BJ (cell line): ENCODE results near the gene SBNO2. TPM values are rescaled to one million over a fixed set of nuclear protein-coding genes. Genes with fewer than 3 reads are reported as not detected.

Source experiments
- CTCF ChIA-PET: fragments of 350-600 bp; formaldehyde crosslinking; extraction: SDS; loops from one replicate; lab custom pipeline; 2021; ENCODE audit warnings: antibody characterized with exemption, inconsistent platforms; lab: Yijun Ruan, JAX
- POLR2A ChIA-PET: fragments of 300-600 bp; sonication (Branson Sonifier 250); formaldehyde crosslinking; extraction: SDS; loops from one replicate; lab custom pipeline; 2021; ENCODE audit warnings: antibody characterized with exemption; lab: Charles Lee
- DNase-seq: peaks from one replicate; pipeline ENCODE4 v3.0.0-alpha.2; 2011; ENCODE audit warnings: low read depth
- H3K27me3 ChIP-seq: 2 replicates; pipeline ENCODE4 v1.6.0; 2011; ENCODE audit warnings: low read length; ENCODE audit not compliant: control insufficient read depth, insufficient read depth
- H3K36me3 ChIP-seq: 2 replicates; pipeline ENCODE4 v1.5.1; 2011; ENCODE audit warnings: low read length; ENCODE audit not compliant: control insufficient read depth, insufficient read depth
- H3K4me3 ChIP-seq: 2 replicates; pipeline ENCODE4 v1.5.1; 2011; ENCODE audit warnings: low read depth, mild to moderate bottlenecking, control low read depth, low read length
- CTCF ChIP-seq: IDR thresholded peaks from 2 replicates; pipeline ENCODE4 v1.5.1; 2011; ENCODE audit warnings: low read depth, mild to moderate bottlenecking, control low read depth, inconsistent platforms, low read length, moderate library complexity; ENCODE audit not compliant: insufficient read depth
- polyA plus RNA-seq: library from polyadenylated mRNA; depleted of rRNA; stranded (reverse); fragments of >200 nt; gene quantifications from 2 replicates; pipeline ENCODE4 v1.2.3, GENCODE V29; 2011

Gene SBNO2
- polyA plus RNA-seq, 1 experiment: 26.1 TPM

DNA sequence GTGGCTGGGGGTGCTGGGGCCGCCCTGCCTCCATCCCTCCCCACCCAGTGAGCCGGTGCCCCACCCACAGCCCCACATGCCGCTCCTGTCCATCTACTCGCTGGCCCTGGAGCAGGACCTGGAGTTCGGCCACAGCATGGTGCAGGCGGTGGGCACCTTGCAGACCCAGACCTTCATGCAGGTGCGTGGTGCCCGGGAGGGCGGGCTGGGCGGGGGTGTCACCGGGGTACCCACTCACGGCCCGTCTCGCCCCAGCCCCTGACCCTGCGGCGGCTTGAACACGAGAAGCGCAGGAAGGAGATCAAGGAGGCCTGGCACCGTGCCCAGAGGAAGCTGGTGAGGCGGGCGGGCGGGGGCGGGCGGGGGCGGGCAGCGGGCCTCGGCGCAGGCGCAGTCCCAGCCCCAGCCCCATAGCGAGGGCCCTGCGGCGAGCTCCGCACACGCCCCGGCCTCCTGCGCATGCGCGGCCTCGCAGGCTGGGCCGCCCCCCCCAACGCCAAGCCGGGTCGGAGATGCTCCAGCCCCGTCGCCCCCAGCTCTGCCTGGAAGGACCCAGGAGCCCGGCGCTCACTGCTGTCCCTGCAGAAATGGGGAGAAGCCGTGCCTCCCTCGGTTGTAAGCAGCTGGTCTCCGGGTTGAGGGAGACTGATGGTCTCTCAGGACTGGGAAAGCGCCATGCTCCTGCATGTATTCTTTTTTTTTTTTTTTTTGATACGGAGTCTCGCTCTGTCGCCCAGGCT lies 99.4 kb downstream of the SBNO2 start:
- DNase-seq: no peak
- Histone ChIP-seq H3K4me3 (no peak overlapping the region), H3K36me3 (no peaks in the 10 kb centered on the region), H3K27me3 (peaks cover 6% of the 10 kb centered on the region)
- CTCF ChIA-PET: interaction anchor here (2.2 kb wide), 1 partner anchor 10 kb away, joined by 10 read pairs; no protein-coding TSS in a partner anchor
- TF ChIP-seq CTCF: no peak
- POLR2A ChIA-PET: no interaction called here

DNA sequence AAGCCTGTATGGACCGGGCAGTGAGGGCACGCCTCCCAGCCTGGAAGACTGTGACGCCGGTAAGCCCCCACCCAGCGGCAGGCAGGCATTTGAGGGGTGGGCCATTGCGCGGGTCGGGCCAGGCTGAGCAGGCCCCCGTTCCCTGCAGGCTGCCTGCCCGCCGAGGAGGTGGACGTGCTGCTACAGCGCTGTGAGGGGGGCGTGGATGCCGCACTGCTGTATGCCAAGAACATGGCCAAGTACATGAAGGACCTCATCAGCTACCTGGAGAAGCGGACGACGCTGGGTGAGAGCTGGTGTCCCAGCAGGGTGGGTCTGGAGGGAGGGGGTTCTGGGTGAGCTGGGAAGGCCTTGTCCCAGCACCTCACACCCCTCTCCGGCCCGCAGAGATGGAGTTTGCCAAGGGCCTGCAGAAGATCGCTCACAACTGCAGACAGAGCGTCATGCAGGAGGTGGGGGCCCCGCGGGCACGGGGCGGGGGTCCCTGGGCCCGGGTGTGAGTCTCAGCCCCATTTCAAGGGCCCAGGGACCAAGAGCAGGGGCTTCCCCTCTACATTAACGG lies 100.0 kb downstream of the SBNO2 start:
- Histone ChIP-seq H3K27me3 (peaks cover 6% of the 10 kb centered on the region), H3K4me3 (no peak overlapping the region), H3K36me3 (no peaks in the 10 kb centered on the region; the same call in 1 of the 2 replicates)
- ChIA-PET POLR2A (no interaction called here), CTCF (interaction anchor here (2.2 kb wide), 1 partner anchor 9 kb away, joined by 10 read pairs; no protein-coding TSS in a partner anchor)
- no peak for TF ChIP-seq CTCF
- no peak for DNase-seq

- DNase-seq: no peak
- no peak for TF ChIP-seq CTCF
- peaks cover 6% of the 10 kb centered on the region for H3K27me3 ChIP-seq
- CTCF ChIA-PET: no interaction called here
- POLR2A ChIA-PET: no interaction called here
- H3K36me3 ChIP-seq: no peaks in the 10 kb centered on the region; the same call in 1 of the 2 replicates
- H3K4me3 ChIP-seq: no peak overlapping the region
These were observed 100.8 kb downstream of the SBNO2 start for GRCh38 chr19:1073063-1073955.

GRCh38 chr19:1072371-1073015 lies 101.6 kb downstream of the SBNO2 start:
- DNase-seq: no peak
- no peak for TF ChIP-seq CTCF
- CTCF ChIA-PET: interaction anchor here (2.6 kb wide), 1 partner anchor 9 kb away, joined by 12 read pairs; no protein-coding TSS in a partner anchor
- Histone ChIP-seq H3K27me3 (peaks cover 7% of the 10 kb centered on the region), H3K36me3 (no peaks in the 10 kb centered on the region; the same call in 1 of the 2 replicates), H3K4me3 (no peak overlapping the region)
- POLR2A ChIA-PET: no interaction called here
